Duodenal mucosa (tissue), 2 donors: ENCODE measurements around the gene TNN.

Experiments
- H3K27ac ChIP-seq: one replicate; pipeline ENCODE4 v1.7.0; 2013; ENCODE audit warnings: low read depth, low read length
- H3K27me3 ChIP-seq, 2 donors: one replicate each; pipeline ENCODE4 v1.7.0; 2013; ENCODE audit warnings: low read length in 2 of 2, control low read depth in 1 of 2; ENCODE audit not compliant: insufficient read depth in 2 of 2, control insufficient read depth in 1 of 2
- H3K36me3 ChIP-seq, 2 donors: one replicate each; pipeline ENCODE4 v1.7.0; 2013; ENCODE audit warnings: low read length in 2 of 2, control low read depth in 1 of 2; ENCODE audit not compliant: insufficient read depth in 2 of 2, control insufficient read depth in 1 of 2
- H3K4me1 ChIP-seq, 2 donors: one replicate each; pipeline ENCODE4 v1.7.0; 2013; ENCODE audit warnings: low read length in 2 of 2, control low read depth in 1 of 2; ENCODE audit not compliant: insufficient read depth in 2 of 2, control insufficient read depth in 1 of 2
- H3K4me3 ChIP-seq, 2 donors: one replicate each; pipeline ENCODE4 v1.7.0; 2013; ENCODE audit warnings: low read length in 2 of 2, low read depth in 1 of 2
- H3K9ac ChIP-seq, 2 donors: one replicate each; pipeline ENCODE4 v1.7.0; 2013; ENCODE audit warnings: low read length in 2 of 2, low read depth in 1 of 2
- H3K9me3 ChIP-seq, 2 donors: one replicate each; pipeline ENCODE4 v1.7.0; 2013; ENCODE audit warnings: low read length in 2 of 2, control low read depth in 1 of 2; ENCODE audit not compliant: control insufficient read depth in 1 of 2

Gene TNN

DNA sequence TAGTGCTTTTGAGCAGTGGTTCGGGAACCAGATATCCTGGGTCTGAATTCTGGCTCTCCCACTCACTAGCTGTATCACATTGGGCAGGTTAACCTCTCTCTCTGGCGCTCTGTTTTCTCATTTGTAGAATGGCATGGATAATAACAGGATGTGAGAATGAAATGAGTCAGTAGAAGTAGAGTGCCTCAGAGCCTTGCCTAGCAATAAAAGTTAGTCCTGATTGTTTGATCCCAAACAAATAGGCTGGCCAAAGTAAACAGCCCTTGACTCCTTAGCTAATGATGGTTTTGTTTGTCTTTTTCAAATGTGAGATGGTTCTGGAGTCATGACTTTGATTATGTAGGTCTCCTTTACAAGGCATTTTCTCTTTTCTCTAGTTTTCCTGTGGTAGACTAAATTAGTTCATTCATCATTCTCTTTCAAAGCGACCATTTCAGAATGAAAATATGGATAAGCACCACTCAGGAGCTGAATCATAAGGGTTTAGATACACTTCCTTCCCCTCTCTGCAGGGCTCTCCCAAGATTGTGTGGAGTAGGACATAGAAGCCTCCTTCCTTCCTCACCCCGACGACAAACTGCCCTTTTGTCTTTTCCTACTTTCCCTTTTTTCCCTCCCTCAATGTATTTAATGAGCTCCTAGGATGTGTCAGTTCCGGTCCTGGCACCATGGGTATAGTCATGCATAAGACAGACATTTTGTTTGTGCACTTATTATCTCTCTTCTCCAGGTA lies 101.8 kb downstream of the TNN start:
- Histone ChIP-seq H3K36me3 (peaks cover 10 to 34% of the 10 kb centered on the region in 2 donors), H3K4me3 (no peak overlapping the region)

DNA sequence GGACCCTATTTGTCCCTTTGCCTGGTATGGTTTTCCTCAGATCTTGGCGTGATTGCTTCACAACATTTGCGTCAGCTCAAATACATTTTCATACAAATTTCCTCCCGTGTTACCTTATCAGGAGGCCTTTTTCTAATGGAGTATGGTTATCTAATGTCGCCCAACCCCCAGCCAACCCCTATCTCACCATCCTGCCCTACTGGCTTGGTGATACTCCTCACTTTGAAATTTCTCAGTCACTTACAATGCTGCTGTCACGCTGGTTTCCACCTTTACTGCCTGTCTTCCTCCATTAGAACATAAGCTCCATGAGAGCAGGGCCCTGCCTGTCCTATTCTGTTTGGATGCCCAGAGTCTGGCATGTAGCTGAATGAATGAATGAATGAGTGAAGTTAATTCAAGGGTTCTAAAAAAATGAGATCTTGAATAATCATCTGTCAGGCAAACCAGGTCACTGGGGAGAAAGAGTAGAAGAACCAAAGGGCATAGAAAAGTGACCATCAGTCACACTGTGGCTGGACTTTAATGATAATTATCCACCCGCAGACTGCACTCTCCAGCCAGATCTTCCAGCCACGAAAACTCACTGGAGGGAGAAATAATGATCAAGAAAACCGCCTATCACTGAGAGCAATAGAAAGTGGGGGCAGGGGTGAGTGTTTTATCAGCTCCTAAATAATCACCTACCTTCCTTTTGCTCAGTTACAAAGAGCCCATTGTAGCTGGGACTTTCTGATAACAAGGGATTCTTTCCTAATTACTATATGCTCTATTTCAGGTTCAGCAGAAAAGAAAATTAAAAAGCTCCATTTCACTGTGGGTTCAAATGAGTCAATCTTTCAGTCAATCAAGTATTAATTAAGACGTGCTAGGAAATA lies 103.6 kb downstream of the TNN start:
- Histone ChIP-seq H3K9ac (no peak overlapping the region), H3K9me3 (no peaks in the 10 kb centered on the region), H3K27ac (no peak overlapping the region), H3K36me3 (peaks cover 2 to 20% of the 10 kb centered on the region in 2 donors), H3K4me1 (peaks cover 28 to 29% of the 10 kb centered on the region in 2 donors), H3K27me3 (no peaks in the 10 kb centered on the region), H3K4me3 (no peak overlapping the region)

More for the DNA sequence above, 101.8 kb downstream of the TNN start:
- H3K4me1 ChIP-seq = peaks cover 27 to 29% of the 10 kb centered on the region in 2 donors
- no peaks in the 10 kb centered on the region for H3K27me3 ChIP-seq
- no peak overlapping the region for H3K27ac ChIP-seq
- no peak overlapping the region for H3K9ac ChIP-seq
- H3K9me3 ChIP-seq = no peaks in the 10 kb centered on the region

DNA sequence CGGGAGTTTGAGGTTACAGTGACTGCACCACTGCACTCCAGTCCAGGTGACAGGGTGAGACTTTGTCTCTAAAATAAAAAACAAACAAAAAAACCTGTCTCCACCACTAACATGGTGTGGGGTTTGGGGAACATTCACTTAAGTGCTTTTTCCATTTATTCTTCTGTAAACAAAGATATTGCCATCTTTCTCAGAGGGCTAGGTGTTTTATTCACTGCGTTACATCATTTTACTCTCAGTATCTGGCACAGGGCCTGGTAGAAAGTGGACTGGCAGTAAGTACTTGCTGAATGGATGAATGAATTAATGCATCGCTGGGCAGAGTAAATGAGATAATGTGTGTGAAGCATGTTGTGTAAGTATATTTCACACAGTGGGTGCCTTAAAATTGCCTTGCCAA lies 104.9 kb downstream of the TNN start:
- H3K36me3 ChIP-seq = peaks cover 9 to 19% of the 10 kb centered on the region in 2 donors
- peaks cover 21 to 29% of the 10 kb centered on the region in 2 donors for H3K4me1 ChIP-seq
- H3K4me3 ChIP-seq = no peak overlapping the region

DNA sequence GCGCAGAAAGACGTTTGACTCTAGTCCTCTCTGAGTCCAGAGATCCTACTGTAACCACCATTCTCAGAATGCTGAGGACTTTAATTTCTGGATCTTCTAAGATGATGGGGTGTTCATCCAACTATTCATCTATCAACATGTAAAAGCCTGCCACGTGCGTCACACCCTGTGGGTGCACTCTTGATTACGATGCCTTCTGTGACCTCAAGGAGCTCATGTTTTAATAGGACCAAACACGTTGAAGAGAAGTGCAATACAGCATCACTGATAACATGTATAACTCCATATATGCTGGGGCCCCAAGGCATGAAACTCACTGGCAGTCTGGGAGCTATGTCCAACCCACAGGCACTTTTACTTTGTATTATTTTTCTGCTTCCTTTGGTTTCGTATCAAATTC lies 105.9 kb downstream of the TNN start:
- no peak overlapping the region for H3K27ac ChIP-seq
- H3K4me3 ChIP-seq = no peak overlapping the region
- no peaks in the 10 kb centered on the region for H3K27me3 ChIP-seq
- H3K36me3 ChIP-seq = peaks cover 9 to 20% of the 10 kb centered on the region in 2 donors
- peaks cover 21 to 28% of the 10 kb centered on the region in 2 donors for H3K4me1 ChIP-seq
- H3K9ac ChIP-seq = no peak overlapping the region
- no peaks in the 10 kb centered on the region for H3K9me3 ChIP-seq

More for the DNA sequence above, 104.9 kb downstream of the TNN start:
- Histone ChIP-seq H3K27ac (no peak overlapping the region), H3K27me3 (no peaks in the 10 kb centered on the region), H3K9me3 (no peaks in the 10 kb centered on the region), H3K9ac (no peak overlapping the region)

DNA sequence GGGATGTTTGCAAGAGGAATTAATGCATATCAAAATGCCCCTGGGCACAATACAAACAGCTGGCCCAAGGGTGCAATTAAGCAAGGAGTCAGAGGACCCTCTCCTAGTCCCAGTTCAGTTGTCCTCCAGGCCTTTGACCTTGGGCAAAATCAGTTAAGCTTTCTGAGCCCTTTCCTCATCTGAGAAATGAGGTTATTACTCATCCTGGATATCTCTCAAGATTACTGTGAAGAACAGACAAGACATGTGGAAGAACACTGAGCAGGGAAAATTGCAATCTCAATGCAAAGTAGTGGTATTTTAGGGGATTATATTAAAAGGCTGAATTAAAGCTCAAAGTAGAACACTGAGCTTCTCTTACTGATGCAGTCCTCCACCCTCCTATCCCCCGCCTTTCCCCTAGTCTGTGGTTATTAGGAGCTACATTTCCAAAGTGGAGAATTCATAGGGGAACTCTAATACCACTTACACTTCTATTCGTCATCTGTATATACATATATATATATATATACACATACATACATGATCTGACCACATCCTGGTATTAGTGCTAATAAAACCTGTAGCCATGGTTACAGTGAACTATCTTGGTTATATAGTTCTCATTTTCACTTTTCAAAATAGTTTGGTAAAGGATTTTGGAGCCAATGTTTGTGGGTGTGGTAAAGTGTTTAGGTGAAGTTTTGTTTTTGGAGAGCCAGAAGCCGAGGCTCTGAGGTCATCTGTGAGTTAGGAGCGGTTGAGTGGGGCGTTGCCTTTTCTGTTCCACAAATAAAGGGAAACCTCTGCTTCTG lies 106.9 kb downstream of the TNN start:
- Histone ChIP-seq H3K36me3 (peaks cover 9 to 20% of the 10 kb centered on the region in 2 donors), H3K4me3 (no peak overlapping the region), H3K4me1 (peaks cover 18 to 20% of the 10 kb centered on the region in 2 donors), H3K9ac (no peak overlapping the region), H3K9me3 (no peaks in the 10 kb centered on the region), H3K27ac (no peak overlapping the region), H3K27me3 (no peaks in the 10 kb centered on the region)

DNA sequence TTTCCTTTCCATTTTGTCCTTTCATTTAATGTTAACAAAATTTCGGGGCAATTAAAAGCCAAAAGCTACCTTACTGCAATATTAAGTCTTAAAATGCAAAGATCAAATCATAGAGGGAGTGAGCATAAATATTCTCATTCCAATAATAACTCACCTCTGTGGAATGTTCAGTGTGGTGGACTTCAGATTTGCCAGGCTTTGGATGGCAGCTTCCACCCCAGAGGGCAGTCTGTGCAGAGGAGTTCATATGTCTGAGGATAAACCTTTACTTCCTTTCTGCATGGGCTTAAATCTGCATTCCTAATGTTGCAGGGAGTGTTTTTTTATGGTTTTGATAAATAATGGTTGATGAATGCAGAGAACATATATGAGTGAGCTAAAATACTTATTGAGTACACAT lies 108.6 kb downstream of the TNN start:
- no peak overlapping the region for H3K4me3 ChIP-seq
- no peak overlapping the region for H3K9ac ChIP-seq
- no peak overlapping the region for H3K27ac ChIP-seq
- no peaks in the 10 kb centered on the region for H3K27me3 ChIP-seq
- peaks cover 3 to 5% of the 10 kb centered on the region in 2 donors for H3K4me1 ChIP-seq
- H3K36me3 ChIP-seq = peaks cover 9 to 19% of the 10 kb centered on the region in 2 donors
- H3K9me3 ChIP-seq = no peaks in the 10 kb centered on the region

DNA sequence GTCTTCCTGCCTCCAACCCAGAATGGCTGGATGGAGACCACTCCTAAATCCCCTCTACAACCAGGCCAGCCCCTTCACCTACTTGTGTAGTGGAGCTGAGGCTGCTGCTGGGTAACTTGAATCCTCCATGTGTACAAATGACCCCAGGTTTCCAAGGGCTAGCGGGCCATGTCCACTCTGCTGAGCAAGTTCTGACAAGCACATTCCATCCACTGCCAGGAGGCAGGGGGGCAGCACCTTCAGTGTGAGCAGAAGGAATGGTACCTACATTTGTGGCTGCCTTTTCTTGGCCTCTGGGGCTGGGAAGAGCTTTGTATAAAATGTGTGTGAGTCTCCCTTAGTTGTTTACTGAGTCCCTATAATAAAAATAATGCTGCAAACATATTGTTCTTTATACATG lies 110.4 kb downstream of the TNN start:
- Histone ChIP-seq H3K9ac (no peak overlapping the region), H3K9me3 (no peaks in the 10 kb centered on the region), H3K36me3 (peaks cover 14 to 23% of the 10 kb centered on the region in 2 donors), H3K4me1 (peaks cover 0 to 4% of the 10 kb centered on the region in 2 donors), H3K27ac (no peak overlapping the region), H3K4me3 (no peak overlapping the region), H3K27me3 (no peaks in the 10 kb centered on the region)

DNA sequence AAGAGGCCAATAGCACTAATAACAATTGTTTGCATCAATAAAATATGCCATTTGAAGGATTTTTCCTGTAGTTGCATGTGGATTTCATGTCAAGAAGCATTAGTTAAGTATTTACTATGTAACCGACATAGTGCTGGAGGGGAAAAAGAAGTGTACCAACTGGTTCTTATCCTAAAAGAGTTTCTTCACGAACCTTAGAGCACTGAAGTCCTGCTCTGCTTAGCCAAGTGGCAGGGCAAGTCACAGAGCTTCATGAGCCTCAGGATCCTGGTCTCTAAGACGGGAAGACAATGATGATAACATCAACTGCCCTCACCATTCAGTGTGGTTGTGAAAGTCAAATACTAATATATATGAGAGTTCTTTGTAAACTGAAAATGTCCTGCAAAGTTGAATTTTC lies 110.8 kb downstream of the TNN start:
- H3K4me1 ChIP-seq = peaks cover 0 to 4% of the 10 kb centered on the region in 2 donors

DNA sequence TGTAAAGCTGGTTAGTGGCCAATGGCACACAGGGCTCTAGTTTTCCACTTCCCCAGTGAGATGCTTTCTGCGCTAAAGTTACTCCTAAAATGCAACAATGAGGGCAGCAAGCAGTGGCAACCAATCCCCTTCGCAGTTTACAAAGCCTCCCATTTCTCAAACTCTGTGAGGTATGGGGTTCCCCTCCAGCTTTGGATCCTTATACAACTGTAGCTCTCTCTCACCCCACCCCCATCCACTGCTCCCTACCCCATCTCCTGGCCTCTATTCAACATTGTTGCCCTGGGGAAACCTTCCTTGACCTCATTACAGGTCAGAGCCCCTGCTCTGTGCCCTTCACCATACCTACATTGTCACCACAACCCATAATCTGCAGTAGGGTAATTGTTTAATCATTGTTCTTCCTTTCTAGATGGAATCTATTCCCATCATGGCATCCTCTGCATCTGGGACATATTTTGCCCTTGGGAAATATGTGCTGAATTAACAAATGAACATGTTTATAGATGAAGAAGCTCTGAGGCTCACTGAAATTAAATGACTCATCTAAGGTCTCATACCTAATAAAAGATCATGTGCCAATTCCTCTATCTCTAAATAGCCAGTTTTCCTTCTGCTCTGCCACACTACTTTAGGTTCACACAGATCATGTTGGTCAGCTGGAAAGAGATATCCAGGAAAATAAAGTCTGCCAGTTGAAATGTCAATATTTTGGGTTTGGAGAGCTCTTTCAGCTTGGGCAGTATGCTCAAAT lies 112.4 kb downstream of the TNN start:
- H3K9me3 ChIP-seq = no peaks in the 10 kb centered on the region
- no peaks in the 10 kb centered on the region for H3K27me3 ChIP-seq
- H3K4me3 ChIP-seq = no peak overlapping the region
- H3K36me3 ChIP-seq = peaks cover 14 to 17% of the 10 kb centered on the region in 2 donors
- H3K9ac ChIP-seq = no peak overlapping the region
- peaks cover 0 to 4% of the 10 kb centered on the region in 2 donors for H3K4me1 ChIP-seq
- no peak overlapping the region for H3K27ac ChIP-seq

More for the DNA sequence above, 110.8 kb downstream of the TNN start:
- H3K27me3 ChIP-seq = no peaks in the 10 kb centered on the region
- H3K9ac ChIP-seq = no peak overlapping the region
- no peak overlapping the region for H3K4me3 ChIP-seq
- H3K36me3 ChIP-seq = peaks cover 14 to 22% of the 10 kb centered on the region in 2 donors
- H3K9me3 ChIP-seq = no peaks in the 10 kb centered on the region
- H3K27ac ChIP-seq = no peak overlapping the region
